NCI-H446 treated with DMSO at 0.1 percent for 48 hours (cell line): ENCODE results near the gene PRR19.

Experiments
- DNase-seq: peaks from one replicate; lab custom pipeline; 2025; lab: John Stamatoyannopoulos, UW

PRR19 gene

DNA sequence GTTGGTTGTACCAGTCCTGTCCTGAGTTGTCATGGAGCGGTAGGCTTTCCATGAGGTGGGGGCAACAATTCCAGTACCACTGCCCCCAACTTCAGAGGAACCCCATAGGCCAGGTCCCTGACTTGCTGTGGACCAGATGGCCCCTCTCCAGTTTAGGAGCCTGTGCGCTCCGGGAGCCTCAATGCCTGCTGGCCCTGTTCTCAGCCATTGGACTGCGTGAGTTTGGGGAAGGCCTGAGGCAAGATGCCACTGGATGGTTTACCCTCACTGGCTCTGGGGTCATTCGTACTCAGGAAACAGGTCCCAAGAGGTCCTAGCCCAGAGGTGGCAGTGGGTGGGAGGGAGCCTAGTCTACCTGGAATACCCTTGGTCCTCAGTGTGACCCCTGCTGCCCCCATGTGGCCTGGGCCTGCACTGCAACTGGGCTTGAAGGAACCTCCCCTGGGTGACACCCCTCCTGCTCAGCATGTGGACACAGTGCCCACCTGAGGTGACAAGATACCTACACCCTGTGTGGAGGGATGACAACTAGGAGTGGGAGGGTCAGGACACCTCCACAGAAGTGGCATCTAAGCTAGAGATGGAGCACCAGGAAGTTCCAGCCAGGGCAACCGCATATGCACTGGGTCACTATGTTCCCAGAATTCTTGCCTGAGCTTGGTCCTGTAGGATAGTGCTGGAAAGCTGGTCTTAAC lies 6.0 kb upstream of the PRR19 start:
- DNase-seq = no peak

DNA sequence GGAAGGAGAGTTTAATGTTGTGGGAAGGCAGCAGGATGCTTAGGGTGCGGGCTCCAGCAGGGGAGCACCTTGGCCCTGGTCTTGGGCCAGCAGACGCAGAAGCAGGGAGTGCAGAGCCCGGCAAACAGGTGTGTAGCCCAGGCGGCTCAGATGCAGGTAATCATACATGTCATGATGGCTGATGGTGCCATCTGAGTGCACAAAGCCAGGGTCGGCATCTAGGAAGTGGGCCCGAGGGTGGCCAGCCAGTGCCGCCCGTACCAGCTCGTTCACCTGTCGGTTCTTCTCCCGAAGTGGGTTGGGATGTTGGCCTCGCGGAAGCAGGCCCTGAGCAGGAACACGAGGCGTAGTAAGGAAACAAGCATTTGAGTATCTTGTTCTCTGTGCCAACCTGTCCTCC lies 4.9 kb upstream of the PRR19 start:
- no peak for DNase-seq

- no peak for DNase-seq
Observed at GRCh38 chr19:42303101-42303464, 1.2 kb downstream of the PRR19 start.

DNA sequence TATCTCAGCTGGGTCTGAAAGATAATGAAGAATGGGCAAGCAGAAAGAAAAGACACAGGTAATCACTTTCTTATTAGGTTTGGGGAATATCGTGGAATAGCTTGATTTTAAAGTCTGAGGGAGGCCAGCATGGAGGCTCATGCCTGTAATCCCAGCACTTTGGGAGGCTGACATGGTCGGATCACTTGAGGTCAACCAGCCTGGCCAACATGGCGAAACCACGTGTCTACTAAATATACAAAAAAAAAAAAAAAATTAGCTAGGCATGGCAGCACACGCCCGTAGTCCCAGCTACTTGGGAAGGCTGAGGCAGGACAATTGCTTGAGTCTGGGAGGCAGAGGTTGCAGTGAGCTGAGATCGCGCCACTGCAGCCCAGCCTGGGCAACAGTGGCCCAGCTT lies 1.9 kb downstream of the PRR19 start:
- DNase-seq = no peak

DNA sequence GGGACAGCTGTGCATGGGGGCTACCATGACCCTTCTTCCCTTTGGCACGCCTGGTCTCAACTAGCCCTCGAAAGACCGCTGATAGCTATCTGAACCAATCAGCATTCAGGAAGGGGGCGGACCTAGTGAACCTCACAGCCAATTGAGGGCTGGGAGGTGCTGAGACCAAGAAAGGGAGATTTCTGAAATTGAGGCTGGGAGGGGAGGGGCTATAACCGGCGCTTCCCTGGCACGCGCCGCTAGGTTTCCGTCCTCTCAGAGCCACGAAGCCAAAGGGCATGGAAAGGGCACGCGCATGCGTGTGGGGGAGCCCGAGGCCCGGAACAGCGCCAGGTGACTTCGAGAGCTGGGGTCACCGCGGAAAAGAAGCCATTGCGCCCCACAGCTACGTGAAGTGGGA lies 4.7 kb downstream of the PRR19 start:
- no peak for DNase-seq

DNA sequence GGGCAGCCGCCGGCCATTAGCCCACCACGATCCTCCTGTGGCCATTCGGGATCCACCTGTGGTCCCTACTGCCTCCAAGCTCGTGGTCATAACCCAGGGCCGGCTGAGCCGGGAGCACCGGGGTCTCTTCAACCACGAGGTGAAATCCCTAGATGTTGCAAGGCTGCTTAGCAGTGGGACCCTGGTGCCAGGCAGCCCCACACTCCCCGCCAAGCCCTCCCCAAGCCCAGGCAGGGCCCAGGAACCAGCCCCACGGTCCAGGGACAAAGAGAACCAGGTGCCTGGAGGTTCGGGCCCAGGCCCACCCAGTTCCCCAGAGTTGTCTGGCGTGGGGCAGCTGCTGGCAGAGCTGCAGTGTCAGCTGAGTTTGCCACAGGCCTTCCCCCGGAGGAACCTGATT lies 7.8 kb downstream of the PRR19 start:
- no peak for DNase-seq

DNA sequence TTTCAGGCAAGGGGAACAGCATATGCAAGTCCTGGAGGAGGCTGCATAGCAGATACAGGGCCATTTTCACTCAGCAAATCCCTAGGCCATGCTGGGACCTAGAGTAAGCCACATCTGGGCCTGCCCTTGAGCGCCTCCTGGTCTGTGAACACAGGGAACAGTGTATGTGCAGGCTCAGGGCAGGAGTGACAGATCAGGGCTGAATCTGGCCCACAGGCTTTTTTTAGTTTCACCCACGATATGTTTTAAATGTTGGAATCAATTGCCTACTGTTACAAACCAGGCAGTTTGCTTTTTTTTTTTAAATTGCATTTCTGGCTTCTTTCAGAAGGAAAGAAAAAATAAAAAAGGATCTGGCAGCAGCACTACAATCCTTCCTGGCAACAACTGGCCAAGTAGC lies 9.7 kb downstream of the PRR19 start:
- DNase-seq = no peak

DNA sequence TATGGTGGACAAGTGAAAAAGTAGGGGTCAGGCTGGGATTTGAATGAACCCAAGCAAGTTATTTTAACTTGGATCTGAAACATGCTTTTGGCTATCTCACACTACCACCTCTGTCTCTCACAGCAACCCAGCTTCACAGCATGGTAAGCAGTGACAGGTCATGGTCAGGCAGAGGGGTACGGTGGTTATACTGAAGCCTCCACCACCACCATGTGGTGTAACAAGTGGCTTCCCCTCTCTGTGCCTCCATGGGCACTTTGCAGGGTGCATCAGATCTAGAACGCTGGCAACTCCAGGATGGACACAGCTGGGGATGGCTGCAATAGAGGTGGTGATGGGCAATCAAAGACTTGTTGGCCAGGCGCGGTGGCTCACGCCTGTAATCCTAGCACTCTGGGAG lies 10.4 kb downstream of the PRR19 start:
- DNase-seq = no peak

GRCh38 chr19:42313096-42313839 lies 11.3 kb downstream of the PRR19 start, which contains the start of gene TMEM145:
TMEM145 (plus strand) TSS chr19:42313309; CDS start chr19:42313377, 68 bp downstream.
- DNase-seq = peak; percentile 38

DNA sequence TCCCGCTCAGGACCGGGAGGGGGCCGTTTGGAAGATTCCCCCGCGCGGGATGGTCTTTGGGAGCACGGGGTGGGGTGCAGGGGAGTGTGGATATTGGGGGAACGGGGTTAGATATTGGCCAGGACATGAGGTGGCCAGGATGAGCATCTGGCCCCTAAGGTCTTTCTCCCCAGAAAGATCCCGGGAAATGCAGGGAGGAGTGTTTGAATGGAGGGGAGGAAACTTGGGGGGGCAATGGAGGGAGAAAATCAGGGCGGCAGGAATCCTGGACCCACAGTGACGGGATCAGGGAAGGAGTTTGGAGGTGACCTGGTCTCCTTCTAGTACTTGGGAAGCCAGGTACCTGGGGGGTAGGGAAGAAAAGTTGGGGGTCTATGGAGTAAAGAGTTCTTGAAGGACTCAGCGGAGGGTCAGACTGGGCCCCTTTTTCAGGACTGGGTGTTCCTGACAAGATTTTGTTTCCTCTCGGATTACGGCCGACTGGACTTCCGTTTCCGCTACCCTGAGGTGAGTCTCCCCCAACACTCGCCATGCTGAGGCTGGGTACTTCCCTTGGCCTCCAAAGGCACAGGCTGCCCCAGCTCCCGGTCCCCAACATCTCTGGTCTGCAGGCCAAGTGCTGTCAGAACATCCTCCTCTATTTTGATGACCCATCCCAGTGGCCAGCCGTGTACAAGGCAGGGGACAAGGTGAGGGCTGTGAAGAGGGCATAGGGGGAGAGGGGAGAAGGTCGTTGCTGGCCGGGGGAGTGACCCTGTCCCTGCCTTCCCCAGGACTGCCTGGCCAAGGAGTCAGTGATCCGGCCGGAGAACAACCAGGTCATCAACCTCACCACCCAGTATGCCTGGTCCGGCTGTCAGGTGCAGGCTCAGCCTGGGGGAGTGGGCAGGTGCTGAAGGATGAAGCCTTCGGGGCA lies 12.2 kb downstream of the PRR19 start:
- no peak for DNase-seq

DNA sequence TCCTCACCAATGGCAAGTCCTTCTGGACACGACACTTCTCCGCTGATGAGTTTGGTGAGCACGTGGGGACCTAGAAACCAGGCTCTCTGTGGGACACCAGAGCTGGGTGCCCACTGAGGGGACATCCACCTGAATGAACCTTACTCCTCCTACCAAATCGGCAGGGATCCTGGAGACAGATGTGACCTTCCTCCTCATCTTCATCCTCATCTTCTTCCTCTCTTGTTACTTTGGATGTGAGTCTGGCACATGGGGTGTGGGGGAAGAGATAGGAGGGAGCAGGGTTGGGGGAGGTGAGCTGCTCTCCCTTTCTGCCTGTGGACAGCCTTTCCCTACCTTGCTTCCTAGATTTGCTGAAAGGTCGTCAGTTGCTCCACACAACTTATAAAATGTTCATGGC lies 13.1 kb downstream of the PRR19 start:
- no peak for DNase-seq

GRCh38 chr19:42316223-42317211 lies 14.6 kb downstream of the PRR19 start:
- DNase-seq = no peak

DNA sequence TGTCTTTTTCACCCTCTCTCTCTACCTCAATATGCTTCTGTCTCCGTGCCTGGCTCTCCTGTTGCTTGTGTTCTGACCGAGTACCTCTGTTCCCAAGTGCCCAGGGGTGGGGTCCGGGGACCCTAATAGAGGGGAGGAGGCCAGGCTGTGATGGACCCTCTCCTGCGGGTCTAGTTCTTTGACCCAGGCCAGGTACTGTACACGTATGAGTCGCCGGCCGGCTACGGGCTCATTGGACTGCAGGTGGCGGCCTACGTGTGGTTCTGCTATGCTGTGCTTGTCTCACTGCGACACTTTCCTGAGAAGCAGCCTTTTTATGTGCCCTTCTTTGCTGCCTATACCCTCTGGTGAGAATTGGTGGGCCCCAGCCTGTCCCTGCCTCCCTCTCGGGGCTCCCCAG lies 15.6 kb downstream of the PRR19 start:
- DNase-seq = no peak

- no peak for DNase-seq
Observed at GRCh38 chr19:42322305-42322704, 20.4 kb downstream of the PRR19 start.

DNA sequence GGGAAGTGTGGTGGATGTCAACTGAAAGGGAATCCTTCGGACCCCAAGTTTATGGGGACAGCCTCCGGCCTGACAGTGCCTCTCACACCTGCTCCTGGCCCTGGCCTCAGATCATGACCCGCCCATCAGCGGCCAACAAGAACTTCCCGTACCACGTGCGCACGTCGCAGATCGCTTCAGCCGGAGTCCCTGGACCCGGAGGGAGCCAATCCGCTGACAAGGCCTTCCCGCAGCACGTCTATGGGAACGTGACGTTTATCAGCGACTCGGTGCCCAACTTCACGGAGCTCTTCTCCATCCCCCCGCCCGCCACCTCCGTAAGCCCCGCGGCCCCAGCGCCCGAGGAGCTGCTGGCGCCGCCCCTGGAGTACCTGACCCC lies 21.5 kb downstream of the PRR19 start:
- no peak for DNase-seq

DNA sequence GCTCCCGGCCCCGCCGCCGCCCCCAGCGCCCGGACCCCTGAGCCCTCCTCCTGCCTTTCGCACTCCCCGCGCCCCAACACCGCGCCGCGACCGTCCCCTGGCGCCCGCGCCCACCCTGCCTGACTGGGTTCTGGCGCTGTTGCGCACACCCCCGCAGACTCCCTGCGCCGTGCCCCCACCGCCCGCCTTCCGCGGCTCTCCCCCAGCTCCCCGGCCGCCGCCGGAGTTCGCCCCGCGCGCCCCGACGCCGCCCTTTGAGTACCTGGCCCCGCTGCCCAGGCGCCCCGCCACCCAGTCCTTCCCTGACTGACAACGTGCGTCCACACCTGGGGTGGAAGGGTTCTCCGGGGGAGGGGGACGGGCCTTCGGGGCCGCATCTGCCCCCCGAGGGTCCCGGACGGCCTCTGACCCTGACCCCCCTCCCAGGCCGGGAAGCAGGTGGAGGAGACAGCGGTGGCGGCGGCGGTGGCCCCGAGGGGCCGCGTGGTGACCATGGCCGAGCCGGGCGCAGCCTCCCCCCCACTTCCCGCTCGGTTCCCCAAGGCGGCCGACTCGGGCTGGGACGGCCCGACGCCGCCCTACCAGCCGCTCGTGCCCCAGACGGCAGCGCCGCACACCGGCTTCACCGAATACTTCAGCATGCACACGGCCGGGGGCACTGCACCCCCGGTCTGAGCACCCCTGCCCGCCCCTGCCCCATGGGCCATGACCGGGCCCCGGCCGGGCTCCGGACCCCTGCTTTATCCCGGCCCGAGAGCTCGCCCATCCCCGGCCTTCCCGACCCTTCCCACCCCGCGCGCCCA lies 22.1 kb downstream of the PRR19 start:
- DNase-seq = no peak

DNA sequence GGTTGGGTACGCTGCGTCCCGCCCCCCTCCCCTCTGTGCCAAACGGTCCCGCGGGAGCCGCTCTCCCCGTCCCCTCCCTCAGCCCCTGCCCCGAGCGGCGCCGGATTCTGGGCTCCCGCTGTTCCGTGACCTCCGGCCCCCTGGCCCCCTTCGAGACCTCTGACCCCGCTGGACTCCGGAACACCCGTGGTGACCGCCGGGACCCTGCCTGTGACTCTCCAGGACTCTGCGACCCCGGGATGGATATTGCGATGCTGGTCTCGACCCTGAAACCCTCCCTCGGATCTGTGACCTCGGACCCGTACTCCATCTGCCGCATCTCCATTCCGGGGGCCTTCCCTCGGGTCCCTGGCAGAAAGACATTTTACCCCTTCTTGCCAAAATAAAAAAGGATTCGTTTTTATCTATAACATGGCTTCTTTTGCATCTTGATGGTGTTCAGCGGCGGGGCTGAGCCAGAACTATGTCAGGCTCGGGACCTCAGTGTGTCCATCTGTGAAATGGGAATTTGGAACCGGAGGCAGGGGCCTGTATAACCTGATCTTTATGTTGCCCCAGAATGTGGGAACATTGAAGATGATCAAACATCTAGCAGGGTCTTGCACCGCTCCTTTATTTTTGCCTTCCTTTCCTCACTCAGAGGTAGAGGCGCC lies 22.8 kb downstream of the PRR19 start:
- no peak for DNase-seq

DNA sequence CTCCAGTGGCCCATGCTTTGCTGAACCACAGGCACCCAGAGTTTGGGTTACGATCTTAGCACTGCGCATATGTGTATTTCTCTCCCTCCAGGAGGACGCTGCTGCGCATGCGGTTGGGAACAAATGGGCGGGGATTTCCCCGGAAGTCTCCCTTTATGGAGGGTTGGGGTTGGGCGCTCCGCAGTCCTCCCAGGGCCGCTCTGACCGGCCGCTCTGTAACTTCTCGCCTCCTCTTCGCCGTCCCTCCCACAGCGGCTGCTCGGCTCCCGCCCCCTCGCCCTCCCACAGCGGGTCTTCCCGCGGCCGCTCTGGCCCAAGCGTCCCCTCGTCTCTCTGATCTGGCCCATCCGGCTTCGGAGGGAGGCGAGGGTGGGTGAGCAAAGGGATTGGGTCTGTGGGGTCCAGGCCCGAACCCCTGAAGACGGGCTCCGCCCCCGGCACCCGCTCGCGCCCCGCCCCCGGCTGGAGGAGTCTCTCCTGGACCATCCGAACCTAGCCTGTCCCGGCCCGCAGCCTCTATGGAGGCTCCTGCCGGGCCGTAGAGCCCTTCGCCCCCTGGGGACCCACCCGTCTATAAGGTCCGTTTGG lies 23.5 kb downstream of the PRR19 start, which contains the start of gene MEGF8:
TSS of gene MEGF8 (plus strand) at position 328 of the 588 bp plus-strand sequence. CDS start 609 bp downstream, outside the sequence.
- DNase-seq = peak; percentile 99
